HG03103 (cell line): ENCODE measurements around the gene GPER1.
"Not testable (repeated sequence)": the region's sequence is repeated elsewhere in the genome, so short reads cannot be mapped to it uniquely, and the experiment has no call there.

Experiments
- ATAC-seq: cut with Tn5 transposase; IDR thresholded peaks from one replicate; pipeline ENCODE4 v1.9.1; 2021; ENCODE audit warnings: low read depth; ENCODE audit not compliant: unreplicated experiment

Gene GPER1

GRCh38 chr7:1066242-1066588 lies 21.7 kb upstream of the GPER1 start:
- ATAC-seq, result no peak

DNA sequence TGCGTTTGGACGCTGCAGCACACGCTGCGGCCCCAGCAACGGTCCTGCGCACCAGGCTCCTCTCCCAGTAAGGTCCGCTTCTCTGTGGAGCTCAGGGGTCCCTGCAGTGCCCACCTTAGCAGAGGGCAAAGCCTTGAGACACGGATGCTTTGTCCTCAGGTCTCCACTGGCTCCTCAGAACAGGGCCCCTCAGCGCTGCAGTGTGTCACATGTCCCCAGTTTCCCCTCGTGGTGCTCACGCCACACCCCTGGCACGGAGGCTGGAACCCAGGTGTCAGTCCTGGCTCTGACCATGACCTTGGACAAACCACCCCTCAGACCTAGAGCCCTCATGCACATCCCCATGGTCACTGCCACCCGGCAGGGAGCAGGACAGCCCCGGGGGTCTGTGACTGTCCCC lies 19.9 kb upstream of the GPER1 start:
- no peak for ATAC-seq

GRCh38 chr7:1068619-1069018 lies 19.3 kb upstream of the GPER1 start:
- no peak for ATAC-seq

DNA sequence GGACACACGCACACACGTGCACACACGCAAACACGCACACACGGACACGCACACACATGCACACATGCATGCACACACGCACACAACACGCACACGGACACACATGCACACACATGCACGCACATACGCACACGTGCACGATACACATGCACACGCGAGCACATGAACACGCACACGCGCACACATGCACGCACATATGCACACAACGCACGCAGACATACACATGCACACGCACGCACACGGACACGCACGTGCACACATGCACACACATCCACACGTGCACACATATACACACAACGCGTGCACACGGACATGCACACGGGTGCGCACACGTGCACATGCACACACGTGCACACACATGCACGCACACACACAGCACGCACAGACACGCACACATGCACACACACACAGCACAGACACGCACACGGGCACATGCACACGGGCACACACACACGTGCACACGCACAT lies 17.3 kb upstream of the GPER1 start:
- ATAC-seq, result no peak

GRCh38 chr7:1071731-1072254 lies 16.1 kb upstream of the GPER1 start:
- no peak for ATAC-seq

GRCh38 chr7:1073142-1073977 lies 14.6 kb upstream of the GPER1 start:
- ATAC-seq, result no peak

- not testable (repeated sequence) for ATAC-seq
Measured at GRCh38 chr7:1074018-1074417, 13.9 kb upstream of the GPER1 start.

GRCh38 chr7:1074593-1075431 lies 13.1 kb upstream of the GPER1 start:
- ATAC-seq, result no peak

GRCh38 chr7:1076184-1077072 lies 11.5 kb upstream of the GPER1 start:
- no peak for ATAC-seq

- ATAC-seq, result no peak
Measured at GRCh38 chr7:1078519-1078918, 9.4 kb upstream of the GPER1 start.

DNA sequence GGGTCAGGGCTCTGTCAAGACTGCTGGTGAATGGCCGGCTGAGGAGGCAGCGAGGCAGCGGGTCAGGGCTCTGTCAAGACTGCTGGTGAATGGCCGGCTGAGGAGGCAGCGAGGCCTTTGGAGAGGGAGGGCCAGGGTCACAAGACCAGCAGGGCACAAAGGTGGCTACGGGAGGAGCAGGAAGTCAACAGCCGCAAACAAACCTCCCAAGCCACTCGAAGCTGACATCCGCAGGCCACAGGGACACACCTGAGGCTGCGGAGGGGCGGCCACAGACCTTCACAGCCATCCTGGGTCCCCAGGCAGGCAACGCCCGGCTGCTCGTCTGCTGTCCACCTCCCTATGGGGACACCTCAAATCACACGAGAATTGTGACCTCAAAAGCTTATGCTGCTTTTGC lies 8.9 kb upstream of the GPER1 start:
- ATAC-seq, result no peak

- ATAC-seq, result no peak
Measured at GRCh38 chr7:1079546-1079945, 8.4 kb upstream of the GPER1 start.

DNA sequence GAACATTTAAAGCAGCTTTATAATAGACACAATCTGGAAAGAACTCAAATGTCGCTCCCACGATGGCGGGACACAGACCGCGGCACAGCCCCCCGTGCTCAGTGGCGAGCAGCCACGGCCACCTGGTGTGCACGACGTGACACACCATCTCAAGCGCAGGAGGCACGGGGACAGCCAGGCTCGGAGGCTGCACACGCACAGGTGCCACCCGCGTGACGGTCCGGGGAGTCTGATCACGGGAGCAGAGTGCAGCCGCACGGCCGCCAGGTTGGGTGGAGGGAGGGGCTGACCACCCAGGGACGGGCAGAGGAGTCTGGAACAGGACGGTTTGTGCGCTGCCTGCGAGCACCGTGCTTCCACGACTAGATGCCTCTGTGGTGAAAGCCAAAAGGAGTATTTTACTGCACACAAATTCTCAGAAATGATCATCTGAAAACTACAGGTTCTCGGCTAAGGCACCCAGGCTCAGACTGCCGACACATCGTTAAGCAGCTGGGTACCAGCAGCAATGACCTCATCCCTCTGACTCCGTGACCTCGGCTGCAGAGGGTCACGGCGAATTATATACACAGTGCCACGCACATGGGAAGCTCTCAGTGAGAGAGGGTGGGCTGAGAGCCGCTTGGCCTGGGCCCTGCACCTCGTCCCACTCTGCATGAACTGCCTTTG lies 7.5 kb upstream of the GPER1 start:
- no peak for ATAC-seq

DNA sequence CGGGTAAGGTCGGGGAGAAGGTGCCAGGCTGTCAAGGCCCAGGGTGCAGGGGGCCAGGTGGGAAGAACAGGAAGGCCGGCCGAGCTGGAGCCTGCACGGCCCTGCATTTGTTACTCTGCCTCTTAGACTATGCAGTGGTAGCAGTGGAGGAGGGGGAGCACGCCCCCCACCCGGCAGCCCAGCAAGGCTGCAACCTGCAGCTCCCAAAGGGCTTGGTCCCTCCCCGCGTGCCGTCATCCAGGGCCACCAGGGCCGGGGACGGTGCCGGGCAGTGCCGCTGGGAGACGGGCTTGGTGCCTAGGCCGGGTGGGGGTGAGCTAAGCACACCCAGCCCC lies 7.0 kb upstream of the GPER1 start:
- ATAC-seq, result no peak

DNA sequence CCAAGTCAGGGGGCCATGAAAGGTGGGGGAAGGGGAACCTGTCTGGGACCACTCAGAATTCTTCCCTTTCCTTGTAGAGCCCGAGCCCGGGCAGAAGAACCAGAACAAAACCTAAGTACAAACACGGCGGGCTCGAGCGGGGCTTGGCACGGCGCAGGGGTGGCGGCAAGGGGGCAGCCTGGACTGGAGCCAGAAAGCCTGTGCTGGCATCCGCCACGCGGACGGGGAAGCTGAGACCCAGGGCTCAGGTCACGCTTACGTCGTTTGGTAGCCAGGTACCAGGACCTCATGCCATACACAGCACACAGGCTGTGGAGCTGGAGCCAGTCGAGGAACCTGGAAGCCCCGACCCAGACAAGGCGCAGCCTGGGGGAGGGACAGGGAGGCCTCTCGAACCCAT lies 6.6 kb upstream of the GPER1 start:
- no peak for ATAC-seq

DNA sequence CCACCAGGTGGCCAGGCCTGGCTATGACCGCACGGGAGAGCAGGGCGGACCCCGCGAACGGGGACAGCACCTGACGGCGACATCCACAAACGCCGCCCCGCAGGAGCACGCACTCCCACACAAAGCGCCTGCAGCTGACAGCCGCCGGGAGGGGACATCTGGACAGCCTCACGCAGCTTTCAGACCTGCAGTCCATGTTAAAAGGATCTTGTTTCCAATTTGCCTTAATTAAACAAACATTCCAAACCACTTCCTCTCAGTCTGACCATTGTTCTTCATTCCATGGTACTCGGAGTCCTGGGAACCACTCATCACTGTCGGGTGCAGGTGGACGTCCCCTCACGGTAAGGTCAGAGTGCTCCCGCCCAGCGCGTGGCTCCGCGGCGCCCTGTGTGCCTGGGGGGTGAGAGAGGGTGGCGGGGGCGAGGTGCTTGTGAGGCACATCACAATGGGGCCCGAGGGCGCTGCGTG lies 5.9 kb upstream of the GPER1 start:
- ATAC-seq, result no peak

GRCh38 chr7:1083729-1084657 lies 3.9 kb upstream of the GPER1 start:
- no peak for ATAC-seq

DNA sequence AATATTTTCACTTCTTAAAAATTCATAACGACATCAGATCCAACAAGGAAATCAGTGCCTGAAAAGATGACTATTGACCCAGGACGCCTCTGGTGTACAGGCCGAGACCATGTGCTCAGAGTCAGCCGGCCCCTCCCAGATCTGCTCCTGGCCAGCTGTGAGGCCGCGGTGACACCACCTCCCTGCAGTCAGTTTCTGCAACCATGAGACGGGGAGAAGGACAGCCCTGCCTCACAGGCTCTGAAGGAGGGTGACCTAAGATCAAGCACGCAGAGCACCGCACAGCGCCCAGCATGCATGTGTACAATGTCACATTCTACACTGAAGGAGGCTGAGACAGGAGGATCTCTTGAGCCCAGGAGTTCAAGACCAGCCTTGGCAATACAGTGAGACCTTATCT lies 2.6 kb upstream of the GPER1 start:
- no peak for ATAC-seq

DNA sequence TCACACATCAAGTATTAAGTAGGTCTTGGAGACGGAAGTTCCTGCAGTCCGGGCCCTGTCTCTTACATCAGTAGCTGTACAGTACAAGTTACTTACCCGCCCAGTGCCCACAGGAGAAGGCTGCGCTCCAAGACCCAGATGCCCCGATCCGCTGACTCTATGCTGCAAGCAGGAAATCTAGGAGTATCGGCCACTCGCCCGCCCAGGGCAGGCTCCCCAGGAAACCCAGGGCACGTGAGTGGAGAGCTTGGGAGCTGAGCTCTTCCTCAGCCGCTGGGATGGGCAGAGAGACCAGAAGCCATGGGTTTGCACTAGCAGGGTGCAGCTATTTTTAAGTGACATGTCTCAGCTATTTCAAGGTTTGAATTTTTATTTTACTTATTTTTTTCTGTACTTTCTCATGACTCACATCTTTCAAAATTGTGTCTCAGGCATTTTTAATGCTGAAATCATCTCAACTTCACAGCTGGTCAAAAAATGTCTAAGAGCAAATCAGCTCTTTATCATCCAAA lies 1.9 kb upstream of the GPER1 start:
- no peak for ATAC-seq
